B cell (primary cell): Measurements from ENCODE around the gene NABP1. TPM values are rescaled to one million over a fixed set of nuclear protein-coding genes. Genes with fewer than 3 reads are reported as not detected.

Source experiments
- ATAC-seq: fragments of 200-7000 bp; cut with Tn5 transposase; one replicate; pipeline ENCODE4 v1.10.0; 2021; ENCODE audit warnings: low read depth, mild to moderate bottlenecking, moderate number of reproducible peaks, moderate library complexity
- CTCF ChIA-PET: fragments of 350-600 bp; sonication (Branson Sonifier 250); formaldehyde crosslinking; loops from one replicate; lab custom pipeline; 2021; ENCODE audit warnings: antibody characterized with exemption, inconsistent platforms; lab: Charles Lee
- POLR2A ChIA-PET: fragments of 350-600 bp; sonication (Branson Sonifier 250); formaldehyde crosslinking; loops from one replicate; lab custom pipeline; 2021; ENCODE audit warnings: antibody characterized with exemption; lab: Charles Lee
- DNase-seq: peaks from one replicate; pipeline ENCODE4 v3.0.0; 2013
- H2AFZ ChIP-seq: 2 replicates; pipeline ENCODE4 v1.6.1; 2012; ENCODE audit warnings: mild to moderate bottlenecking, low read depth, low read length; ENCODE audit not compliant: insufficient read depth, poor library complexity, severe bottlenecking
- H3K27ac ChIP-seq, 2 donors: 1 replicate in 1 of 2; 2 replicates in 1 of 2; pipeline ENCODE4 v1.5.1; 2012 to 2013; ENCODE audit warnings: low read length in 2 of 2, mild to moderate bottlenecking in 2 of 2, moderate library complexity in 1 of 2
- H3K27me3 ChIP-seq, 4 experiments: fragments of 200-600 bp in 1 of 4; sonication (generic) in 1 of 4; replicated peaks in 1 of 4; 1 replicate in 2 of 4; 2 replicates in 2 of 4; pipeline versions ENCODE4 v1.6.1 to v1.7.0; 2013 to 2016; ENCODE audit warnings: low read length in 3 of 4, mild to moderate bottlenecking in 2 of 4, mixed read lengths in 1 of 4, moderate library complexity in 1 of 4; ENCODE audit not compliant: insufficient read depth in 4 of 4, control insufficient read depth in 3 of 4; ENCODE audit errors: control extremely low read depth in 1 of 4
- H3K36me3 ChIP-seq, 2 experiments: replicated peaks in 1 of 2; 1 replicate in 1 of 2; 2 replicates in 1 of 2; pipeline versions ENCODE4 v1.6.1 to v1.7.1; 2013; ENCODE audit warnings: low read length in 1 of 2; ENCODE audit not compliant: insufficient read depth in 2 of 2, control insufficient read depth in 1 of 2; ENCODE audit errors: control extremely low read depth in 1 of 2, extremely low read depth in 1 of 2
- H3K4me1 ChIP-seq, 2 donors: fragments of 200-600 bp in 1 of 2; sonication (generic) in 1 of 2; 1 replicate in 1 of 2; 2 replicates in 1 of 2; pipeline versions ENCODE4 v1.5.1 to v1.6.1; 2013 to 2017; ENCODE audit warnings: low read length in 2 of 2; ENCODE audit not compliant: control insufficient read depth in 2 of 2, insufficient read depth in 2 of 2
- H3K4me2 ChIP-seq: replicated peaks from 2 replicates; pipeline ENCODE3; 2012; ENCODE audit warnings: mild to moderate bottlenecking, low read depth, low read length; ENCODE audit not compliant: poor library complexity, severe bottlenecking
- H3K4me3 ChIP-seq, 5 experiments: fragments of 200-600 bp in 1 of 5; sonication (generic) in 1 of 5; 1 replicate in 3 of 5; 2 replicates in 2 of 5; pipeline versions ENCODE4 v1.5.1 to v1.7.0; 2011 to 2016; ENCODE audit warnings: low read length in 4 of 5, mild to moderate bottlenecking in 4 of 5, low read depth in 2 of 5, control low read depth in 1 of 5, moderate library complexity in 1 of 5; ENCODE audit not compliant: insufficient read depth in 1 of 5; ENCODE audit errors: control extremely low read depth in 1 of 5, extremely low read depth in 1 of 5
- H3K79me2 ChIP-seq: fragments of 200-600 bp; sonication (generic); one replicate; pipeline ENCODE4 v1.6.0; 2016; ENCODE audit warnings: low read length; ENCODE audit not compliant: control insufficient read depth, insufficient read depth
- H3K9ac ChIP-seq: fragments of 200-600 bp; sonication (generic); 2 replicates; pipeline ENCODE4 v1.6.1; 2017; ENCODE audit warnings: mild to moderate bottlenecking, low read length, moderate library complexity
- H3K9me3 ChIP-seq, 3 donors: one replicate each; pipeline versions ENCODE4 v1.6.1 to v1.7.1; 2013; ENCODE audit warnings: low read length in 2 of 3; ENCODE audit not compliant: control insufficient read depth in 2 of 3, insufficient read depth in 1 of 3; ENCODE audit errors: control extremely low read depth in 1 of 3
- H4K20me1 ChIP-seq: 2 replicates; pipeline ENCODE4 v1.6.0; 2012; ENCODE audit warnings: mild to moderate bottlenecking, low read length; ENCODE audit not compliant: insufficient read depth, control insufficient read depth, poor library complexity, severe bottlenecking
- H3K27ac Mint-ChIP-seq: one replicate; pipeline ENCODE4 v1.8.0; 2021; ENCODE audit warnings: mixed read lengths
- H3K27me3 Mint-ChIP-seq: one replicate; pipeline ENCODE4 v1.8.0; 2021; ENCODE audit warnings: mixed read lengths
- H3K4me1 Mint-ChIP-seq: one replicate; pipeline ENCODE4 v1.8.0; 2021; ENCODE audit warnings: mixed read lengths
- H3K4me3 Mint-ChIP-seq: one replicate; pipeline ENCODE4 v1.8.0; 2021; ENCODE audit warnings: mixed read lengths
- H3K9me3 Mint-ChIP-seq: one replicate; pipeline ENCODE4 v1.8.0; 2022; ENCODE audit warnings: mixed read lengths; ENCODE audit not compliant: insufficient read depth
- EZH2 ChIP-seq: IDR thresholded peaks from 2 replicates; pipeline ENCODE4 v1.6.1; 2012; ENCODE audit warnings: borderline replicate concordance, low read depth, mild to moderate bottlenecking, moderate library complexity, low read length; ENCODE audit not compliant: insufficient read depth, poor library complexity, severe bottlenecking
- WGBS: methylation state at CpG from one replicate; pipeline ENCODE4 v1.1.5; 2013; ENCODE audit warnings: missing lambda C conversion rate; ENCODE audit not compliant: insufficient coverage; 5-methylcytosine and 5-hydroxymethylcytosine counted together
- intact Hi-C: fragments of 100-400 bp; cut with micrococcal nuclease; formaldehyde crosslinking; loops from one replicate; pipeline ENCODE4 v1.10.0; 2022
- polyA plus RNA-seq: library from polyadenylated mRNA; depleted of rRNA; stranded (reverse); fragments of >200 nt; gene quantifications from 2 replicates; pipeline ENCODE4 v1.2.3, GENCODE V29; 2012
- total RNA-seq, 2 donors: library from RNA; stranded (reverse); fragments of 120-200 nt in 1 of 2; gene quantifications; 1 replicate in 1 of 2; 2 replicates in 1 of 2; pipeline versions ENCODE4 v1.2.3 to v1.2.4, GENCODE V29; 2013 to 2022
- TF ChIP-seq, protein P1 (sequence below): fragments of 200-600 bp; IDR thresholded peaks from one replicate; pipeline ENCODE4 v1.8.0; 2022; ENCODE audit warnings: antibody characterized with exemption, mild to moderate bottlenecking

The NABP1 gene
- total and polyA plus RNA-seq, 2 donors (not counting 1 experiment from before 2014, with no cell fraction given): 7.2 to 56.4 TPM

DNA sequence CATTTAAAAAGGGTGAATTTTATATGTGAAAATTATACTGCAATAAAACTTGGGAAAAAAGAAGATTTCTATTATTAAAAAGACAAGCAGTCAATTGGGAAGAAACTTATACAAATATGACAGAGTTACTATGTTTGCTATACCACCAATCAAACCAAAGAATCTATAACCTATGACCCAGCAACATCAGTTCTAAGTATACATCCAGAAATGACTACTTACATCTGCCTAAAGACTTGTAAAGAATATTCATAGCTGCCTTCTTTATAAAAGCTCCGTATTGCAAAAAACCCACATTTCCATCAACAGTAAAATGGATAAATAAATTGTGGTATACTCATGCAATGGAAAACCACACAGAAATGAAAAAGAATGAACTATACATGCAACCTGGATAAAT, 32.9 kb upstream of the NABP1 start:
- H2AFZ ChIP-seq: no peak overlapping the region
- POLR2A ChIA-PET: no interaction called here
- H3K4me2 ChIP-seq: no peak overlapping the region
- no peaks in the 10 kb centered on the region for H3K79me2 ChIP-seq
- CTCF ChIA-PET: interaction anchor here (0.6 kb wide), 1 partner anchor 35 kb away, joined by 3 read pairs; no protein-coding TSS in a partner anchor
- intact Hi-C loops: no loop called here
- H3K4me1 Mint-ChIP-seq: no peaks in the 10 kb centered on the region
- H3K27ac Mint-ChIP-seq: no peak overlapping the region
- H3K27me3 ChIP-seq: no peaks in the 10 kb centered on the region
- H3K36me3 ChIP-seq: no peaks in the 10 kb centered on the region
- H3K9ac ChIP-seq: no peak overlapping the region
- no peaks in the 10 kb centered on the region for H3K27me3 Mint-ChIP-seq
- no peak for ATAC-seq
- no peaks in the 10 kb centered on the region for H3K9me3 Mint-ChIP-seq
- H3K9me3 ChIP-seq: peaks cover 0 to 3% (median 0%) of the 10 kb centered on the region in 3 donors
- no peak overlapping the region for H3K27ac ChIP-seq
- WGBS: no CpG with 5 or more reads among the region's 1 CpG
- DNase-seq: no peak
- no peak for TF ChIP-seq EZH2
- TF ChIP-seq, protein P1, sequence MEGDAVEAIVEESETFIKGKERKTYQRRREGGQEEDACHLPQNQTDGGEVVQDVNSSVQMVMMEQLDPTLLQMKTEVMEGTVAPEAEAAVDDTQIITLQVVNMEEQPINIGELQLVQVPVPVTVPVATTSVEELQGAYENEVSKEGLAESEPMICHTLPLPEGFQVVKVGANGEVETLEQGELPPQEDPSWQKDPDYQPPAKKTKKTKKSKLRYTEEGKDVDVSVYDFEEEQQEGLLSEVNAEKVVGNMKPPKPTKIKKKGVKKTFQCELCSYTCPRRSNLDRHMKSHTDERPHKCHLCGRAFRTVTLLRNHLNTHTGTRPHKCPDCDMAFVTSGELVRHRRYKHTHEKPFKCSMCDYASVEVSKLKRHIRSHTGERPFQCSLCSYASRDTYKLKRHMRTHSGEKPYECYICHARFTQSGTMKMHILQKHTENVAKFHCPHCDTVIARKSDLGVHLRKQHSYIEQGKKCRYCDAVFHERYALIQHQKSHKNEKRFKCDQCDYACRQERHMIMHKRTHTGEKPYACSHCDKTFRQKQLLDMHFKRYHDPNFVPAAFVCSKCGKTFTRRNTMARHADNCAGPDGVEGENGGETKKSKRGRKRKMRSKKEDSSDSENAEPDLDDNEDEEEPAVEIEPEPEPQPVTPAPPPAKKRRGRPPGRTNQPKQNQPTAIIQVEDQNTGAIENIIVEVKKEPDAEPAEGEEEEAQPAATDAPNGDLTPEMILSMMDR: no peak
- H3K4me3 ChIP-seq: no peak overlapping the region
- H3K4me1 ChIP-seq: no peaks in the 10 kb centered on the region
- no peaks in the 10 kb centered on the region for H4K20me1 ChIP-seq
- H3K4me3 Mint-ChIP-seq: no peak overlapping the region

DNA sequence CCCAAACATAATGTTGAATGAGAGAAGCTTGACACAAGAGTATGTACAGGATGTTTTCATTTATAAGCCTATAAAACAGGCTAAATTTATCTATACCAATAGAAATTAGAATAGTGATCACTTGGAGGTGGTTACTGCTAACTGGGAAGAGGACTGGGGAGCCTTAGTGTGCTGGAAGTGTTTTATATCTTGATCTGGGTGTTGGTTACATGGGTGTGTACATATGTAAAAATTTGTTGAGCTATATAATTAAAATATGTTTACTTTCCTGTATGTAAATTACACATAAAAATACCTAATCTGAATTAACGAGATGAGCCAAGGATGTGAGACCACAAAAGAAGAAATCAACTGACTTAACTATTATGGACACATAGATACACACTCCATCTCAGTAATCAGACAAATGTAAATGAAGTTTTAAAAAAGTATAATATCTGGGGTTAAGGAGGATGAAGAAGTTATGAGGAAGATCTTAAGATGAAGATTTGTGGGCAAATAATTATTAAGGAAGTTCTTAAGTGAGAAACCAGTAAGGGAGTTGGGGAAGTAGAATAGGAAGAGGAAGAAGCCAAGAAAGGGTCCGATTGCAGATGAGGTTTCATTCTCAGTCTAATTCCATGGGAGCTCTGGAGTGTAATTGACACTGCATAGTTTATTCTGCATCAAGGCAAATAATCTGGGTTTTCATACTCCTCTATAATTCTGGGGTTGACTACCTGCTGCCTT, 32.3 kb upstream of the NABP1 start:
- Histone ChIP-seq H3K9ac (no peak overlapping the region), H4K20me1 (no peaks in the 10 kb centered on the region), H3K4me1 (no peaks in the 10 kb centered on the region), H3K4me3 (no peak overlapping the region), H3K4me2 (no peak overlapping the region), H3K79me2 (no peaks in the 10 kb centered on the region), H3K9me3 (peaks cover 0 to 3% (median 0%) of the 10 kb centered on the region in 3 donors), H3K27me3 (no peaks in the 10 kb centered on the region), H3K36me3 (no peaks in the 10 kb centered on the region), H3K27ac (no peak overlapping the region), H2AFZ (no peak overlapping the region)
- 0% methylated on average over 1 of the region's 2 CpGs for WGBS
- CTCF ChIA-PET: interaction anchor here (0.6 kb wide), 1 partner anchor 34 kb away, joined by 3 read pairs; no protein-coding TSS in a partner anchor
- no peak for DNase-seq
- H3K27ac Mint-ChIP-seq: no peak overlapping the region
- TF ChIP-seq, protein P1: no peak
- H3K27me3 Mint-ChIP-seq: no peaks in the 10 kb centered on the region
- ATAC-seq: no peak
- POLR2A ChIA-PET: no interaction called here
- no peak overlapping the region for H3K4me3 Mint-ChIP-seq
- no peaks in the 10 kb centered on the region for H3K9me3 Mint-ChIP-seq
- intact Hi-C loops: no loop called here
- H3K4me1 Mint-ChIP-seq: no peaks in the 10 kb centered on the region
